Bone marrow (tissue), 2 donors: ENCODE results near the gene EME2.

Source experiments
- DNase-seq, 2 donors: peaks; one replicate each; lab custom pipeline; 2025; lab: John Stamatoyannopoulos, UW

EME2 gene

DNA sequence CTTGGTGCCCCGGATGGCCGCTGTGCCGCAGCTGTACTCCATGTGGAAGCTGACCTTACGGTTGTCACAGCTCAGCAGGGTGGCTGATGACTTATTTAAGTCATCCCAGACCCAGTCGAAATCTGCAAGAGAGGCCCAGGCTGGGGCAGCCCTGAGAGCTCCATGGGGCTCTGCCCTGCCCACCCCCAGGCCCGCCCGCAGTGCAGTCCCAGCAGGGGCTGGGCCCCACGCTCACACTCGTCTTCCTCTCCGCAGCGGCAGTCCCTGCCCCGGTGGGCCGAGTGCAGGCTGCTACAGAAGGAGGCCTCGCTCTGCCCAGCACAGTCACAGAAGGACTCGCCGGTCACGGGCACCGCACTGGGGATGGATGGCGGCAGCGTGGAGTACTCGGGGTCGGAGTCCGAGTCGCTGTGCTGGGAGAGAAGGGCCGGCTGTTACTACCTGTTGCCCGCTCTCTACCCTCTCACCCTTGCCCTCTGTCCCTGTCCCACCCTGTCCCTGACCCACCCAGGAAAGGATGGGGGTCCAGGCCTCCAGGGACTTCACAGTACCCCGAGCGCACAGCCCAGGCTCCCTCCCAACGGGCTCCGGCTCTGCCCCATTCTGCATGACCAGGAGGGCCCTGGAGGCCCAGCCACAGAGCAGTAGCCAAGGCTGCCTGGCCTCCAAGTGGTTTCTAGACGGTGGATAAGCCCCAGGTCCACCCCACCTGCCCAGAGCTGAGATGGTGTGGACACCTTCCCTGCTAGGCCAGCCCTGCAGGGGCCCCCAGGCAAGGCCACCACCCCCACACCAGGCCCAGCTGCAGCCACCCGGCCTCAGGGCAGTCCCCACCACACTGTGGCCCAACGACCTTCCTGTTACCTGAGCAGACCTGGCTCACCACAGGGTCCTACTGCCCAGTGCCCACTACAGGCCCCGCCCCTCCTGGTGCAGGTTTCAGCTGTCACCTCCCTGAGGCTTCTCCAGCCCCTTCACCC lies 5.9 kb downstream of the EME2 start:
- no peak for DNase-seq

- DNase-seq = no peak
Measured at GRCh38 chr16:1779234-1779701, 6.7 kb downstream of the EME2 start.

GRCh38 chr16:1779741-1780676 lies 7.4 kb downstream of the EME2 start:
- no peak for DNase-seq

DNA sequence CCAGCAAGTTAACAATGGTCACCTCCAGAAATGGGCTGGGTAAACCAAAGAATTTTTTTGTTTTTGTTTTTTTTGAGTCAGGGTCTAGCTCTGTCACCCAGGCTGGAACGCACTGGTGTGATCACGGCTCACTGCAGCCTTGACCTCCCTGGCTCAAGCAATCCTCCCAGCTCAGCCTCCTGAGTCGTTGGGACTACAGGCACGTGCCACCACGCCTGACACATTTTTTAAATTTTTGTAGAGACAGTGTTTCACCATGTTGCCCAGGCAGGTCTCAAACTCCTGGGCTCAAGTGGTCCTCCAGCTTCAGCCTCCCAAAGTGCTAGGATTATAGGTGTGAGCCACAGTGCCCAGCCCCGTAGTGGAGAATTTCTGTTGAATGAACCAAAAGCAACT lies 8.1 kb downstream of the EME2 start:
- DNase-seq = no peak

DNA sequence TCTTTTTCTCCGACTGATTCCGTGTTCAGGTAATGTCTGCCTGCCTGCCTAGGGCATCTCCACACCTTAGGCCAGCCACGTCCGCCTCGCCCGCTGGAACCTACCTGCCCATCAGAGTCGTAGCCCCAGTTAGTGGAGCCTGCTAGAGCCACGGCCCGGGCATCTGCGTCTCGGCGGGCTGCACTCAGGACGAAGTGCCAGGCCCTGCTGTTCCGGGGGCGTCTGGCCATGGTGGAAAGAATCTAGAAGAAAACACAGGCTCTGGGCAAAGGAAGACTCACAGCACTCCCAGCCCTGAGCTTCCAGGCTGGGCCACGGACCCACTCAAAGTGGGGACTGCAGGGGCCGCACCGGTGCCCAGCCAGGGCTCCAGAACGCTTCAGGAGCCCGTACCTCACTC lies 8.6 kb downstream of the EME2 start:
- no peak for DNase-seq

DNA sequence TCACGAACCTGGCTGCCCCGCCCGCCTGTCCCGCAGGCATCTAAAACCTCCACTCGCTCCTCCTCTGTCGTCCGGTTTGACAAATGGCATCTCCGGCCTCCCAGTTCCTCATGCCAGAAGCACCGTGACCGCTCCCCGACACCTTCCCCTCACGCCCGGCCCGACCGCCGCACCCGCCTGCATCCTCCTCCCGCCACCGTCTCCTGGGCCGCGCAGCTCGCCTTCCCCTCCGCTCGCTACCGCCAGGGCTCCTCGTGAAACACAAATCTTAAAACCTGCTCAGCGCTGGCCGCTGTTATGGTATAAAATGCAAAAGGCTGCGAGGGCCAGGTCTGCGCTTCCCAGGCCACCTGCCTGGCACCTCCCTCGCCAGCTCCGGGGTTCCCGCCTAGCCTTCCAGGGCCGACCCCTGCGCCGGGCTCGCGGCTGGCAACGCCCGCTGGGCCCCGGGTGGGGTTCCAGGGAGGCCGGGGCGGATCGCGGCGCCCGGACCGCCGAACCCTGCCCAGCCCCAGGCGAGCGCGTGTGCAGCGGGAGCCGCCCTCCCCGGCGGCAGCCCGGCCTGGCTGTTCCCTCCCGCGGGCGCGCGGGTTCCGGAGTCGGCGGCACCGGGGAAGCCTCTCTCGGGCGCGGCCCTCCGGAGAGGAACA lies 9.3 kb downstream of the EME2 start:
- DNase-seq = peak in 1 of 2 donors; percentile 42

DNA sequence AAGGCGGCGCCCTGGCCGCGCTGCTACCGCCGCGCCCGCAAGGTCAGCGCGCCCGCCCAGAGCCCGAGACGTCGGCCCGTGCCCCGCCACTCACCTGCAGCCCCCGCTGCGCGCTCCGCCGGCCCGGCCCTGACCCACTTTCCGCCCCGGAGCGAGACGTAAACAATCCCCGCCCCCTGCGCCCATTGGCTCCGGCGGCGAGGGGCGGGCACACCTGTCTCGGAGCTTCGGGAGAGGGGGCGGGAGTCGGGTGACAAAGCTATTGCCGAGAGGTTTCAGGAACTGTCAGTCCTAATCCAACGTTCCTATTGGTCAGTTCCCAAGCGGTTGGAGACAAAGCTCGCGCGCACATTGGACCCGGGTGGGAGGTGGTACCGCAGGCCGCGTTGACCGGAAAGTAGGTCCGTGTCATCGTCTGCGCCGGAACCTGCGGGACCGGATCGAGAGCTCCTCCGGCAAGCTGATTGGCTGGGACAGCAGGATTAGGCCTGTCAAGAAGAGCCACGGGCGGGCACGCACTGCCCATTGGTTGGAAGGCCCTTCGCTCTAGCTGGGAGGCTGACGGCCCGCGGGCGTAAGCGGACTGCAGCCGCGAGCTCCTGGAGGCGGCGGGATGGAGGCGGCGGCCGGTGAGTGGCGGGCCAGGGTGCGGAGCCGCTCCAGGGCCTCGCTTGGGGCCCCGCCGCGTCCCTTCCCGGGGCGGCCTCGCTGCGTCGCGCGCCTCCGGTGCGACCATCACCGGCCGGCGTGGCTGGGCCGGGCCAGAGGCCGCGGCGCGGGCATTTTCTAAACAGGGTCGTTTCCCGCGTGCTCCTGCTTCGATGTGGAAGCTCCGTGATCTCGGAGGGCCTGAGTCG lies 10.0 kb downstream of the EME2 start, which contains the start of the genes NUBP2 and SPSB3:
Gene NUBP2 (plus strand): TSS at position 553 of the 857 bp plus-strand sequence. CDS start 61 bp downstream, at position 614.
Gene SPSB3 (minus strand): TSS at position 164 of the 857 bp plus-strand sequence. CDS start 1,088 bp downstream, outside the sequence.
- peak; percentile 85 to 97 for DNase-seq

GRCh38 chr16:1784977-1785845 lies 12.6 kb downstream of the EME2 start:
- no peak for DNase-seq

DNA sequence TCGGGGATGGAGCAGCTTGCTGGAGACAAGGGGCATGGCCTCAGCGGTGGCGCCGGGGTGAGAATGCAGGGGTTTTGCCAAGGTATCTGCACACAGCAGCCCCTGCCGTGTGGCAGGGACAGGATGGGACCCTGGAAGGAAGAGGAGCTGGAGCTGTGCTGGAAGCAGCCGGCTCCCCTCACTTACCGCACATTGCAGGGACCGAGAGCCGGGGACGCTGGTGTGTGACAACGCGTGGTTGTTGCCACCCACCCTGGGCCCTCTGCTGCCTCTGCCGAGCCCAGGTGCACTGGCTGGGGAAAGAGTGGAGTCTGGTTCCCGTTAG lies 13.2 kb downstream of the EME2 start:
- DNase-seq = no peak

GRCh38 chr16:1786242-1787055 lies 13.8 kb downstream of the EME2 start:
- no peak for DNase-seq

GRCh38 chr16:1787056-1787321 lies 14.4 kb downstream of the EME2 start:
- DNase-seq = no peak

DNA sequence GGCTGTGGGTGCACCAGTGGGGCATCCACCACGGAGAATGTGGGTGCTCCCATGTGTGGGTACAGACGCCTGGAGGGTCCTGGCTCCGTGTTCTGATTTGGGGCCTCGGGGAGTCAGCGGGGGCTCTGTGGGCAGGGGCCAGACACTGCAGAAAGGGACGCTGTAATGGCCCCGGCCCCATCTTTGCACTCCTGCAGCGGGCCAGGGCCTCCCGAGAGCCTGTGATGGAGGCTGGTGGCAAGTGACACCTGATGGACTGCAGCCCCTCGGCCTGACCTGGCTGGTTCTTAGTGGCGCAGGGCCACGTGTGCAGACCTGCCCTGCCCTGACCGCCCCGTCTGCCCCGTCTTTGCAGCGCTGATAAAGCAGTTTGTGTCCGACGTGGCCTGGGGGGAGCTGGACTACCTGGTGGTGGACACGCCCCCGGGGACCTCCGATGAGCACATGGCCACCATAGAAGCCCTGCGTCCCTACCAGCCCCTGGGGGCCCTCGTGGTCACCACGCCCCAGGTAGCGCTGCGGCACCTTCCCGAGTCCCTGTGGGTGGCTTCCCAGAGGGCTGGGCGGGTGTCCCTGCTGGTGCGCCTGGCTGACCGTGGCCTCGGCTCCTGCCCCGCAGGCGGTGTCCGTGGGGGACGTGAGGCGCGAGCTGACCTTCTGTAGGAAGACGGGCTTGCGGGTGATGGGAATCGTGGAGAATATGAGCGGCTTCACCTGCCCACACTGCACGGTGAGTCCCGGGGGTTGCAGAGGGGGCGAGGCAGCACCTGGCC lies 14.9 kb downstream of the EME2 start:
- DNase-seq = no peak

DNA sequence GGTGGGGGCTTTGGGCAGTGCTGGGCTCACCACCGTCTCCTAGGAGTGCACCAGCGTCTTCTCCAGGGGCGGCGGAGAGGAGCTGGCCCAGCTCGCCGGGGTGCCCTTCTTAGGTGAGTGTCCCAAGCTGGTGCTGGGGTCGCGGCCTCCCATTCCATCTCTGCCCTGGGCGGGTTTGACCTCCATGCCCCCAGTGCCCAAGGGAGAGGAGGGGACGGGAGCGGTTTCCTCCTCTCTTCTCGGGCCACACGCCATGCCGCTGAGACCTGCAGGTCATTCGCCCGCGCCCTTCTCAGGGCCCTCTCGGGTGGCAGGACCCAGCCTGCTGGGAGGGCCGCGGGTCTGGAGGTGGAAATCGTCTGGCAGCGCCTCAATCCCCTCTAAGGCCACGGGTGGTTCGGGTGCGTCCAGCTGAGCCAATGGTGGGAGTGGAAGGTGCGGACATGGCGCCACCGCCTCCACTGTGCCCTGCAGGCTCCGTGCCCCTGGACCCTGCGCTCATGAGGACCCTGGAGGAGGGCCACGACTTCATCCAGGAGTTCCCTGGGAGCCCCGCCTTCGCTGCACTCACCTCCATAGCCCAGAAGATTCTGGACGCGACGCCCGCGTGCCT lies 15.6 kb downstream of the EME2 start:
- no peak for DNase-seq

- DNase-seq = no peak
Measured at GRCh38 chr16:1788708-1789100, 16.1 kb downstream of the EME2 start.

DNA sequence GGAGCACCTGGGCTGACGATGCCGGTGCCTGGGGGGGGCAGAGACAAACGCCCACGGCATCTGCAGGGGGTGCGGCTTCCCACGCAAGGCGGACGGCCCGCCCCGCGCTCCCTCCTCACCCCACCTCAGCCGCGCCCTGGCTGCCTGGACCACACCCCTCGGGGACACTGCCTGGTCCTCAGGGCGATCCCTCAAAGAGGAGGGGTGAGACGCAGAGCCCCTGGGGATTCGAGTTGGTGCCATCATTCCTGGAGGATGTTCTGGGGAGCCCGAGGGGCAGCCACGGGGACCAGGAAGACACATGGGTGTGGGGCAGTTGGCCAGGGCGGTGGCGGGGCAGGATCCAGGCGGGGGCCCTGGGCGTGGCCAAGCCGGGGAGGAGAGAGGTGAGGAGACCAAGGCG lies 17.0 kb downstream of the EME2 start:
- DNase-seq = no peak

- DNase-seq = no peak
Measured at GRCh38 chr16:1790261-1790610, 17.6 kb downstream of the EME2 start.

GRCh38 chr16:1790611-1791255 lies 18.1 kb downstream of the EME2 start:
- DNase-seq = no peak
